ENCODE measurements around the gene EDC4. TPM values are rescaled to one million over a fixed set of nuclear protein-coding genes. Genes with fewer than 3 reads are reported as not detected.

EDC4 gene
- total RNA-seq, 4 donors from 2014 or later = 27.3 to 92.2 (median 43.0) TPM

- no peak for TF ChIP-seq CTCF (IDR thresholded peaks at IDR 0.05)
- no peak for DNase-seq (ENCODE audit: low spot score)
- ATAC-seq (ENCODE audit: low FRiP score) = no peak
These were observed 51.5 kb downstream of the EDC4 start for GRCh38 chr16:67924140-67924906.

GRCh38 chr16:67926181-67926750, 53.4 kb downstream of the EDC4 start:
- ATAC-seq (ENCODE audit: low FRiP score) = no peak
- no peak for DNase-seq (ENCODE audit: low spot score)
- no peak for TF ChIP-seq CTCF (IDR thresholded peaks at IDR 0.05)

- ATAC-seq (ENCODE audit: low FRiP score) = no peak
- no peak for DNase-seq (ENCODE audit: low spot score)
- no peak for TF ChIP-seq CTCF (IDR thresholded peaks at IDR 0.05)
These were observed 54.5 kb downstream of the EDC4 start for GRCh38 chr16:67927131-67927941.

- ATAC-seq (ENCODE audit: low FRiP score) (no peak), DNase-seq (ENCODE audit: low spot score) (no peak)
- no peak for TF ChIP-seq CTCF (IDR thresholded peaks at IDR 0.05)
These were observed 55.3 kb downstream of the EDC4 start for GRCh38 chr16:67928147-67928546.

GRCh38 chr16:67928561-67929364, 55.9 kb downstream of the EDC4 start:
- ATAC-seq (ENCODE audit: low FRiP score) = peak; percentile 46
- DNase-seq (ENCODE audit: low spot score) = peak; percentile 56
- peak in 1 of 3 donors; percentile 71 for TF ChIP-seq CTCF (IDR thresholded peaks at IDR 0.05)

GRCh38 chr16:67930191-67930590, 57.3 kb downstream of the EDC4 start:
- no peak for DNase-seq (ENCODE audit: low spot score)
- TF ChIP-seq CTCF (IDR thresholded peaks at IDR 0.05) = no peak
- ATAC-seq (ENCODE audit: low FRiP score) = no peak

Measured in omental fat pad (tissue), 4 donors.